Upper lobe of left lung (tissue), 6 donors: ENCODE measurements around the gene ULK4. TPM values are rescaled to one million over a fixed set of nuclear protein-coding genes. Genes with fewer than 3 reads are reported as not detected.
"Not testable (repeated sequence)": the region's sequence is repeated elsewhere in the genome, so short reads cannot be mapped to it uniquely, and the experiment has no call there.

Source experiments
- ATAC-seq, 2 donors: fragments of 200-7000 bp; cut with Tn5 transposase; one replicate each; pipeline ENCODE4 v1.9.1; 2022; ENCODE audit warnings: mild to moderate bottlenecking in 2 of 2, moderate library complexity in 2 of 2; ENCODE audit not compliant: low FRiP score in 2 of 2
- DNase-seq, 2 donors: peaks; one replicate each; pipeline ENCODE4 v3.0.0-alpha.2; 2019 to 2020
- H3K27ac ChIP-seq, 4 donors: fragments of 200-600 bp; sonication (generic); one replicate each; pipeline ENCODE4 v1.5.1; 2016 to 2019
- H3K27me3 ChIP-seq, 4 donors: fragments of 200-600 bp; sonication (generic); one replicate each; pipeline ENCODE4 v1.5.1; 2017 to 2019
- H3K36me3 ChIP-seq, 4 donors: fragments of 200-600 bp; sonication (generic); one replicate each; pipeline ENCODE4 v1.5.1; 2016 to 2019
- H3K4me1 ChIP-seq, 4 donors: fragments of 200-600 bp; sonication (generic); one replicate each; pipeline ENCODE4 v1.5.1; 2018 to 2019
- H3K4me3 ChIP-seq, 4 donors: fragments of 200-600 bp; sonication (generic); one replicate each; pipeline ENCODE4 v1.5.1; 2017 to 2019; ENCODE audit warnings: mild to moderate bottlenecking in 2 of 4, moderate library complexity in 1 of 4
- H3K9me3 ChIP-seq, 4 donors: fragments of 200-600 bp; sonication (generic); one replicate each; pipeline ENCODE4 v1.5.1; 2018 to 2019
- CTCF ChIP-seq, 6 experiments: fragments of 450-650 bp in 4 of 6; fragments of 200-600 bp in 2 of 6; sonication (generic) in 2 of 6; IDR thresholded peaks; one replicate each; pipeline ENCODE4 v1.5.1; 2016 to 2019; ENCODE audit warnings: antibody characterized with exemption in 6 of 6
- EP300 ChIP-seq, 4 donors: sonication (generic); formaldehyde crosslinking; IDR thresholded peaks; one replicate each; pipeline ENCODE4 v1.5.1; 2017; ENCODE audit warnings: antibody characterized with exemption in 4 of 4, control low read depth in 2 of 4
- POLR2A ChIP-seq, 4 donors: fragments of 450-650 bp; IDR thresholded peaks; one replicate each; pipeline ENCODE4 v1.5.1; 2016 to 2017; ENCODE audit warnings: antibody characterized with exemption in 4 of 4, mild to moderate bottlenecking in 2 of 4
- POLR2AphosphoS5 ChIP-seq, 2 donors: sonication (generic); formaldehyde crosslinking; IDR thresholded peaks; one replicate each; pipeline ENCODE4 v1.5.1; 2017; ENCODE audit warnings: antibody characterized with exemption in 2 of 2
- WGBS, 2 donors: methylation state at CpG; one replicate each; pipeline ENCODE4 v1.1.5; 2017 to 2018; 5-methylcytosine and 5-hydroxymethylcytosine counted together
- total RNA-seq, 6 donors: library from RNA; depleted of rRNA in 4 of 6; stranded (reverse); fragments of >200 nt in 4 of 6; gene quantifications; one replicate each; pipeline versions ENCODE4 v1.1.0 to v1.2.1, GENCODE V29; 2016 to 2021
- donor health status: DM: no; HTN: no; CAD: no; lungs with moderate emphysema.
- donor health status: DM: no; HTN: yes; CAD: no; lungs with severe emphysema.

The ULK4 gene
- total RNA-seq, 6 donors from 2014 or later = 9.4 to 76.5 (median 28.1) TPM

- H3K27me3 ChIP-seq = no peaks in the 10 kb centered on the region
- no peak overlapping the region for H3K27ac ChIP-seq
- TF ChIP-seq CTCF (IDR thresholded peaks at IDR 0.05) (no peak), POLR2AphosphoS5 (IDR thresholded peaks at IDR 0.05) (no peak), EP300 (IDR thresholded peaks at IDR 0.05) (no peak), POLR2A (IDR thresholded peaks at IDR 0.05) (no peak)
- ATAC-seq (no peak), DNase-seq (no peak)
- H3K4me1 ChIP-seq = no peaks in the 10 kb centered on the region
- no peak overlapping the region for H3K4me3 ChIP-seq
- WGBS, 2 donors = 88 to 93% methylated on average over 1 of the region's 1 CpG
- H3K9me3 ChIP-seq = no peaks in the 10 kb centered on the region
- H3K36me3 ChIP-seq = no peaks in the 10 kb centered on the region
These were observed 115.1 kb downstream of the ULK4 start for GRCh38 chr3:41846850-41847249.

- Histone ChIP-seq H3K4me1 (no peaks in the 10 kb centered on the region), H3K36me3 (no peaks in the 10 kb centered on the region), H3K27me3 (no peaks in the 10 kb centered on the region), H3K9me3 (peaks cover 0 to 5% (median 2%) of the 10 kb centered on the region in 4 donors), H3K27ac (no peak overlapping the region), H3K4me3 (no peak overlapping the region)
- WGBS, 2 donors = 85 to 95% methylated on average over 1 of the region's 1 CpG
- no peak for ATAC-seq
- DNase-seq = no peak
- TF ChIP-seq POLR2AphosphoS5 (IDR thresholded peaks at IDR 0.05) (no peak), EP300 (IDR thresholded peaks at IDR 0.05) (no peak), POLR2A (IDR thresholded peaks at IDR 0.05) (no peak), CTCF (IDR thresholded peaks at IDR 0.05) (no peak)
These were observed 116.1 kb downstream of the ULK4 start for GRCh38 chr3:41845826-41846225.

- WGBS, 2 donors = 88 to 95% methylated on average over 19 of the region's 24 CpGs
- H3K36me3 ChIP-seq, H3K27ac ChIP-seq, ATAC-seq, H3K27me3 ChIP-seq, H3K9me3 ChIP-seq, H3K4me3 ChIP-seq, H3K4me1 ChIP-seq: not testable (repeated sequence)
- peak in 1 of 2 donors; percentile 77 for DNase-seq
These were observed 117.6 kb downstream of the ULK4 start for GRCh38 chr3:41844256-41844655.

GRCh38 chr3:41840936-41841668, 120.8 kb downstream of the ULK4 start:
- WGBS, 2 donors = 95 to 98% methylated on average over 15 to 40 of the region's 52 CpGs

GRCh38 chr3:41836360-41837134, 125.4 kb downstream of the ULK4 start:
- Histone ChIP-seq H3K4me1 (no peaks in the 10 kb centered on the region), H3K4me3 (no peak overlapping the region), H3K36me3 (no peaks in the 10 kb centered on the region), H3K9me3 (peaks cover 0 to 9% (median 3%) of the 10 kb centered on the region in 4 donors), H3K27ac (no peak overlapping the region), H3K27me3 (no peaks in the 10 kb centered on the region)
- DNase-seq (peak in 1 of 2 donors; percentile 40), ATAC-seq (no peak)
- TF ChIP-seq POLR2AphosphoS5 (IDR thresholded peaks at IDR 0.05) (no peak), CTCF (IDR thresholded peaks at IDR 0.05) (no peak), POLR2A (IDR thresholded peaks at IDR 0.05) (no peak), EP300 (IDR thresholded peaks at IDR 0.05) (no peak)
- 63 to 82% methylated on average over 11 of the region's 11 CpGs for WGBS, 2 donors

More at GRCh38 chr3:41840936-41841668, 120.8 kb downstream of the ULK4 start:
- peak in 1 of 2 donors; percentile 72 for DNase-seq
- not testable (repeated sequence) for ATAC-seq, H3K27me3 ChIP-seq, H3K4me3 ChIP-seq, H3K36me3 ChIP-seq, H3K4me1 ChIP-seq, H3K27ac ChIP-seq, H3K9me3 ChIP-seq
